Duodenal mucosa (tissue), 2 donors: ENCODE results near the gene TAF12.
"Not testable (repeated sequence)": the region's sequence is repeated elsewhere in the genome, so short reads cannot be mapped to it uniquely, and the experiment has no call there.

Experiments used
- H3K27ac ChIP-seq: one replicate; pipeline ENCODE4 v1.7.0; 2013; ENCODE audit warnings: low read depth, low read length
- H3K27me3 ChIP-seq, 2 donors: one replicate each; pipeline ENCODE4 v1.7.0; 2013; ENCODE audit warnings: low read length in 2 of 2, control low read depth in 1 of 2; ENCODE audit not compliant: insufficient read depth in 2 of 2, control insufficient read depth in 1 of 2
- H3K36me3 ChIP-seq, 2 donors: one replicate each; pipeline ENCODE4 v1.7.0; 2013; ENCODE audit warnings: low read length in 2 of 2, control low read depth in 1 of 2; ENCODE audit not compliant: insufficient read depth in 2 of 2, control insufficient read depth in 1 of 2
- H3K4me1 ChIP-seq, 2 donors: one replicate each; pipeline ENCODE4 v1.7.0; 2013; ENCODE audit warnings: low read length in 2 of 2, control low read depth in 1 of 2; ENCODE audit not compliant: insufficient read depth in 2 of 2, control insufficient read depth in 1 of 2
- H3K4me3 ChIP-seq, 2 donors: one replicate each; pipeline ENCODE4 v1.7.0; 2013; ENCODE audit warnings: low read length in 2 of 2, low read depth in 1 of 2
- H3K9ac ChIP-seq, 2 donors: one replicate each; pipeline ENCODE4 v1.7.0; 2013; ENCODE audit warnings: low read length in 2 of 2, low read depth in 1 of 2
- H3K9me3 ChIP-seq, 2 donors: one replicate each; pipeline ENCODE4 v1.7.0; 2013; ENCODE audit warnings: low read length in 2 of 2, control low read depth in 1 of 2; ENCODE audit not compliant: control insufficient read depth in 1 of 2

TAF12 gene

GRCh38 chr1:28668191-28668955 is 25.5 kb upstream of the TAF12 start, which contains the start of gene GMEB1:
GMEB1 (plus strand) TSS chr1:28668784; CDS start chr1:28683613, 14,829 bp downstream.
- no peaks in the 10 kb centered on the region for H3K9me3 ChIP-seq
- no peaks in the 10 kb centered on the region for H3K27me3 ChIP-seq
- H3K4me3 ChIP-seq = peak within 1 kb of the TSS; percentile 77 to 97
- peak within 1 kb of the TSS; percentile 84 to 94 for H3K9ac ChIP-seq
- H3K36me3 ChIP-seq = no peaks in the 10 kb centered on the region
- H3K27ac ChIP-seq = peak within 1 kb of the TSS; percentile 84
- peaks cover 4 to 6% of the 10 kb centered on the region in 2 donors for H3K4me1 ChIP-seq

- H3K4me3 ChIP-seq = no peak overlapping the region
- H3K9me3 ChIP-seq = no peaks in the 10 kb centered on the region
- H3K27me3 ChIP-seq = no peaks in the 10 kb centered on the region
- H3K27ac ChIP-seq = no peak overlapping the region
- no peaks in the 10 kb centered on the region for H3K36me3 ChIP-seq
- H3K4me1 ChIP-seq = peaks cover 4 to 6% of the 10 kb centered on the region in 2 donors
- no peak overlapping the region for H3K9ac ChIP-seq
Measured at GRCh38 chr1:28666806-28667205, 23.9 kb upstream of the TAF12 start.

GRCh38 chr1:28663871-28664470 is 21.1 kb upstream of the TAF12 start:
- Histone ChIP-seq H3K9me3 (no peaks in the 10 kb centered on the region), H3K4me3 (no peak overlapping the region), H3K27ac (no peak overlapping the region), H3K9ac (no peak overlapping the region), H3K4me1 (peaks cover 4 to 6% of the 10 kb centered on the region in 2 donors), H3K36me3 (no peaks in the 10 kb centered on the region), H3K27me3 (no peaks in the 10 kb centered on the region)

- Histone ChIP-seq H3K27ac (no peak overlapping the region), H3K4me3 (no peak overlapping the region), H3K27me3 (no peaks in the 10 kb centered on the region), H3K4me1 (no peaks in the 10 kb centered on the region), H3K9me3 (no peaks in the 10 kb centered on the region), H3K36me3 (no peaks in the 10 kb centered on the region), H3K9ac (no peak overlapping the region)
Measured at GRCh38 chr1:28656335-28656734, 13.5 kb upstream of the TAF12 start.

GRCh38 chr1:28655448-28656311 is 12.8 kb upstream of the TAF12 start:
- H3K27ac ChIP-seq, H3K9ac ChIP-seq, H3K9me3 ChIP-seq, H3K4me3 ChIP-seq, H3K27me3 ChIP-seq, H3K36me3 ChIP-seq, H3K4me1 ChIP-seq: not testable (repeated sequence)

GRCh38 chr1:28653870-28654269 is 11.0 kb upstream of the TAF12 start:
- H3K27me3 ChIP-seq, H3K9ac ChIP-seq, H3K4me1 ChIP-seq: not testable (repeated sequence)

GRCh38 chr1:28653063-28653462 is 10.2 kb upstream of the TAF12 start:
- H3K27ac ChIP-seq, H3K4me1 ChIP-seq: not testable (repeated sequence)

More at GRCh38 chr1:28653870-28654269, 11.0 kb upstream of the TAF12 start:
- not testable (repeated sequence) for H3K27ac ChIP-seq, H3K36me3 ChIP-seq, H3K9me3 ChIP-seq, H3K4me3 ChIP-seq

GRCh38 chr1:28648474-28649198 is 5.8 kb upstream of the TAF12 start, which contains the start of gene RNU11:
RNU11 (plus strand) TSS chr1:28648600.
- Histone ChIP-seq H3K27me3 (no peaks in the 10 kb centered on the region), H3K9me3 (no peaks in the 10 kb centered on the region), H3K27ac (peak within 1 kb of the TSS; percentile 92), H3K4me3 (peak within 1 kb of the TSS; percentile 74 to 83), H3K9ac (peak within 1 kb of the TSS; percentile 79 to 80), H3K36me3 (no peaks in the 10 kb centered on the region), H3K4me1 (peaks cover 20 to 24% of the 10 kb centered on the region in 2 donors)

More at GRCh38 chr1:28653063-28653462, 10.2 kb upstream of the TAF12 start:
- not testable (repeated sequence) for H3K4me3 ChIP-seq, H3K9ac ChIP-seq, H3K36me3 ChIP-seq, H3K27me3 ChIP-seq, H3K9me3 ChIP-seq

GRCh38 chr1:28648008-28648473 is 5.2 kb upstream of the TAF12 start:
- Histone ChIP-seq H3K36me3 (no peaks in the 10 kb centered on the region), H3K4me3 (peak overlapping the region; percentile 74 to 83), H3K9ac (peak overlapping the region; percentile 79 to 80), H3K4me1 (peaks cover 20 to 24% of the 10 kb centered on the region in 2 donors), H3K27me3 (no peaks in the 10 kb centered on the region), H3K27ac (peak overlapping the region; percentile 92), H3K9me3 (no peaks in the 10 kb centered on the region)
